GM18520 (cell line): ENCODE data around the gene BMPR1A.
"Not testable (repeated sequence)": the region's sequence is repeated elsewhere in the genome, so short reads cannot be mapped to it uniquely, and the experiment has no call there.

Experiments used
- ATAC-seq: cut with Tn5 transposase; IDR thresholded peaks from one replicate; pipeline ENCODE4 v1.9.1; 2021; ENCODE audit not compliant: unreplicated experiment

BMPR1A gene

GRCh38 chr10:86964061-86964846 lies 207.8 kb downstream of the BMPR1A start:
- no peak for ATAC-seq

- no peak for ATAC-seq
Measured at GRCh38 chr10:86964847-86965190, 208.4 kb downstream of the BMPR1A start.

GRCh38 chr10:86965986-86966654 lies 209.7 kb downstream of the BMPR1A start:
- no peak for ATAC-seq

- no peak for ATAC-seq
Measured at GRCh38 chr10:86967481-86967941, 211.1 kb downstream of the BMPR1A start.

GRCh38 chr10:86968271-86968993 lies 212.0 kb downstream of the BMPR1A start, which contains the start of gene ADIRF:
Gene ADIRF, plus strand, starts transcription at chr10:86968482. Its CDS starts 63 bp downstream, at chr10:86968545.
- no peak for ATAC-seq

GRCh38 chr10:86968994-86969355 lies 212.6 kb downstream of the BMPR1A start:
- ATAC-seq: no peak

GRCh38 chr10:86969421-86970041 lies 213.1 kb downstream of the BMPR1A start:
- no peak for ATAC-seq

- ATAC-seq: no peak
Measured at GRCh38 chr10:86970162-86970981, 214.0 kb downstream of the BMPR1A start.

- ATAC-seq: no peak
Measured at GRCh38 chr10:86970982-86971231, 214.5 kb downstream of the BMPR1A start.

GRCh38 chr10:86971232-86971991 lies 215.0 kb downstream of the BMPR1A start:
- peak; percentile 78 for ATAC-seq

GRCh38 chr10:86972613-86973380 lies 216.4 kb downstream of the BMPR1A start:
- no peak for ATAC-seq

- no peak for ATAC-seq
Measured at GRCh38 chr10:86974484-86974883, 218.1 kb downstream of the BMPR1A start.

GRCh38 chr10:86976362-86977056 lies 220.1 kb downstream of the BMPR1A start:
- no peak for ATAC-seq

GRCh38 chr10:86978457-86978856 lies 222.0 kb downstream of the BMPR1A start:
- not testable (repeated sequence) for ATAC-seq

- ATAC-seq: no peak
Measured at GRCh38 chr10:86979296-86979818, 222.9 kb downstream of the BMPR1A start.

GRCh38 chr10:86979977-86980448 lies 223.6 kb downstream of the BMPR1A start:
- ATAC-seq: no peak

GRCh38 chr10:86981020-86981419 lies 224.6 kb downstream of the BMPR1A start:
- not testable (repeated sequence) for ATAC-seq

- ATAC-seq: no peak
Measured at GRCh38 chr10:86981716-86982115, 225.3 kb downstream of the BMPR1A start.
